GM18873 (cell line): ENCODE measurements around the gene BCL2L12.

ENCODE experiments used
- ATAC-seq: cut with Tn5 transposase; IDR thresholded peaks from one replicate; pipeline ENCODE4 v1.9.1; 2021; ENCODE audit warnings: mild to moderate bottlenecking, moderate library complexity, moderate number of reproducible peaks; ENCODE audit not compliant: unreplicated experiment, low FRiP score

The BCL2L12 gene

GRCh38 chr19:49641688-49642491, 23.8 kb upstream of the BCL2L12 start, which contains the start of gene SCAF1:
SCAF1 (plus strand) TSS chr19:49642209; CDS start chr19:49645027, 2,818 bp downstream.
- ATAC-seq, result peak; percentile 50

- ATAC-seq, result no peak
Observed at GRCh38 chr19:49642492-49643035, 23.2 kb upstream of the BCL2L12 start.

GRCh38 chr19:49643466-49643865, 22.3 kb upstream of the BCL2L12 start:
- no peak for ATAC-seq

- ATAC-seq, result no peak
Observed at GRCh38 chr19:49645592-49645991, 20.1 kb upstream of the BCL2L12 start.

- no peak for ATAC-seq
Observed at GRCh38 chr19:49645995-49646394, 19.7 kb upstream of the BCL2L12 start.

- ATAC-seq, result no peak
Observed at GRCh38 chr19:49646586-49646985, 19.1 kb upstream of the BCL2L12 start.

GRCh38 chr19:49651029-49651819, 14.5 kb upstream of the BCL2L12 start:
- ATAC-seq, result no peak

GRCh38 chr19:49651820-49652550, 13.7 kb upstream of the BCL2L12 start:
- no peak for ATAC-seq

GRCh38 chr19:49652551-49653465, 12.9 kb upstream of the BCL2L12 start:
- ATAC-seq, result no peak

- no peak for ATAC-seq
Observed at GRCh38 chr19:49653466-49653806, 12.3 kb upstream of the BCL2L12 start.

GRCh38 chr19:49654581-49654980, 11.2 kb upstream of the BCL2L12 start:
- ATAC-seq, result no peak

- no peak for ATAC-seq
Observed at GRCh38 chr19:49655570-49656455, 9.9 kb upstream of the BCL2L12 start.

- ATAC-seq, result no peak
Observed at GRCh38 chr19:49656456-49657109, 9.2 kb upstream of the BCL2L12 start.

GRCh38 chr19:49657493-49658138, 8.1 kb upstream of the BCL2L12 start:
- no peak for ATAC-seq

GRCh38 chr19:49658139-49658517, 7.6 kb upstream of the BCL2L12 start:
- no peak for ATAC-seq

- ATAC-seq, result no peak
Observed at GRCh38 chr19:49658566-49659442, 6.9 kb upstream of the BCL2L12 start.
